T-cell (primary cell): ENCODE measurements around the gene DHCR24. TPM values are rescaled to one million over a fixed set of nuclear protein-coding genes. Genes with fewer than 3 reads are reported as not detected.
"Not testable (repeated sequence)": the region's sequence is repeated elsewhere in the genome, so short reads cannot be mapped to it uniquely, and the experiment has no call there.

Experiments used
- ATAC-seq, 4 experiments: fragments of 200-7000 bp in 3 of 4; fragments of 150-1000 bp in 1 of 4; cut with Tn5 transposase; replicated peaks in 1 of 4; 1 replicate in 3 of 4; 2 replicates in 1 of 4; pipeline ENCODE4 v1.10.0; 2021; ENCODE audit warnings: moderate library complexity in 3 of 4, mild to moderate bottlenecking in 2 of 4, moderate number of reproducible peaks in 1 of 4
- CTCF ChIA-PET, 2 donors: fragments of 300-600 bp; sonication (Branson Sonifier 250); formaldehyde crosslinking; loops; one replicate each; lab custom pipeline; 2022; ENCODE audit warnings: antibody characterized with exemption in 2 of 2; lab: Charles Lee
- POLR2A ChIA-PET, 2 donors: fragments of 300-600 bp; sonication (Branson Sonifier 250); formaldehyde crosslinking; loops; one replicate each; lab custom pipeline; 2022; ENCODE audit warnings: antibody characterized with exemption in 2 of 2; lab: Charles Lee
- DNase-seq, 35 experiments: peaks; one replicate each; pipeline versions ENCODE4 v3.0.0 to v3.0.0-alpha.2; 2013 to 2023
- H3K27ac ChIP-seq: one replicate; pipeline ENCODE4 v1.5.1; 2013; ENCODE audit warnings: low read length
- H3K27me3 ChIP-seq, 2 experiments: replicated peaks in 1 of 2; 1 replicate in 1 of 2; 2 replicates in 1 of 2; pipeline versions ENCODE4 v1.6.1 to v1.7.0; 2013; ENCODE audit warnings: low read length in 1 of 2, mixed read lengths in 1 of 2; ENCODE audit not compliant: control insufficient read depth in 2 of 2, insufficient read depth in 2 of 2; ENCODE audit errors: extremely low read depth in 1 of 2
- H3K36me3 ChIP-seq, 2 donors: 1 replicate in 1 of 2; 2 replicates in 1 of 2; pipeline versions ENCODE4 v1.6.1 to v1.7.0; 2013; ENCODE audit warnings: low read length in 1 of 2; ENCODE audit not compliant: control insufficient read depth in 2 of 2, insufficient read depth in 1 of 2; ENCODE audit errors: extremely low read depth in 1 of 2
- H3K4me1 ChIP-seq, 2 experiments: 1 replicate in 1 of 2; 2 replicates in 1 of 2; pipeline versions ENCODE4 v1.6.1 to v1.7.0; 2013; ENCODE audit warnings: low read length in 2 of 2, mixed read lengths in 1 of 2; ENCODE audit not compliant: insufficient read depth in 2 of 2, control insufficient read depth in 1 of 2; ENCODE audit errors: extremely low read depth in 1 of 2
- H3K4me3 ChIP-seq, 2 donors: 1 replicate in 1 of 2; 2 replicates in 1 of 2; pipeline versions ENCODE4 v1.5.1 to v1.7.0; 2013; ENCODE audit warnings: mild to moderate bottlenecking in 2 of 2, low read length in 1 of 2, moderate library complexity in 1 of 2; ENCODE audit not compliant: control insufficient read depth in 1 of 2; ENCODE audit errors: extremely low read depth in 1 of 2
- H3K9me3 ChIP-seq: 2 replicates; pipeline ENCODE4 v1.7.0; 2013
- H3K27ac Mint-ChIP-seq, 2 donors: one replicate each; pipeline ENCODE4 v1.8.0; 2020 to 2021; ENCODE audit warnings: mild to moderate bottlenecking in 2 of 2, mixed read lengths in 2 of 2
- H3K27me3 Mint-ChIP-seq, 2 donors: one replicate each; pipeline ENCODE4 v1.8.0; 2021 to 2022; ENCODE audit warnings: mixed read lengths in 2 of 2
- H3K36me3 Mint-ChIP-seq: one replicate; pipeline ENCODE4 v1.8.0; 2021; ENCODE audit warnings: mixed read lengths
- H3K4me1 Mint-ChIP-seq, 3 donors: one replicate each; pipeline ENCODE4 v1.8.0; 2020 to 2022; ENCODE audit warnings: mixed read lengths in 3 of 3, mild to moderate bottlenecking in 1 of 3
- H3K4me3 Mint-ChIP-seq, 3 donors: one replicate each; pipeline ENCODE4 v1.8.0; 2020 to 2022; ENCODE audit warnings: mild to moderate bottlenecking in 3 of 3, mixed read lengths in 3 of 3, moderate library complexity in 3 of 3
- H3K9me3 Mint-ChIP-seq, 3 donors: one replicate each; pipeline ENCODE4 v1.8.0; 2020 to 2022; ENCODE audit warnings: mixed read lengths in 3 of 3
- WGBS: methylation state at CpG from one replicate; pipeline ENCODE4 v1.1.5; 2013; ENCODE audit warnings: missing lambda C conversion rate; ENCODE audit not compliant: insufficient coverage; 5-methylcytosine and 5-hydroxymethylcytosine counted together
- total RNA-seq, 35 experiments: library from RNA in 6 of 35; stranded (reverse) in 6 of 35; fragments of 120-200 nt in 1 of 35; gene quantifications; one replicate each; pipeline versions ENCODE4 v1.2.1 to v1.2.4 and lab custom pipeline; 2013 to 2026

Gene DHCR24
- total RNA-seq, 5 donors from 2014 or later (not counting 1 experiment from before 2014, with no cell fraction given) = 4.5 to 19.9 (median 10.7) TPM

DNA sequence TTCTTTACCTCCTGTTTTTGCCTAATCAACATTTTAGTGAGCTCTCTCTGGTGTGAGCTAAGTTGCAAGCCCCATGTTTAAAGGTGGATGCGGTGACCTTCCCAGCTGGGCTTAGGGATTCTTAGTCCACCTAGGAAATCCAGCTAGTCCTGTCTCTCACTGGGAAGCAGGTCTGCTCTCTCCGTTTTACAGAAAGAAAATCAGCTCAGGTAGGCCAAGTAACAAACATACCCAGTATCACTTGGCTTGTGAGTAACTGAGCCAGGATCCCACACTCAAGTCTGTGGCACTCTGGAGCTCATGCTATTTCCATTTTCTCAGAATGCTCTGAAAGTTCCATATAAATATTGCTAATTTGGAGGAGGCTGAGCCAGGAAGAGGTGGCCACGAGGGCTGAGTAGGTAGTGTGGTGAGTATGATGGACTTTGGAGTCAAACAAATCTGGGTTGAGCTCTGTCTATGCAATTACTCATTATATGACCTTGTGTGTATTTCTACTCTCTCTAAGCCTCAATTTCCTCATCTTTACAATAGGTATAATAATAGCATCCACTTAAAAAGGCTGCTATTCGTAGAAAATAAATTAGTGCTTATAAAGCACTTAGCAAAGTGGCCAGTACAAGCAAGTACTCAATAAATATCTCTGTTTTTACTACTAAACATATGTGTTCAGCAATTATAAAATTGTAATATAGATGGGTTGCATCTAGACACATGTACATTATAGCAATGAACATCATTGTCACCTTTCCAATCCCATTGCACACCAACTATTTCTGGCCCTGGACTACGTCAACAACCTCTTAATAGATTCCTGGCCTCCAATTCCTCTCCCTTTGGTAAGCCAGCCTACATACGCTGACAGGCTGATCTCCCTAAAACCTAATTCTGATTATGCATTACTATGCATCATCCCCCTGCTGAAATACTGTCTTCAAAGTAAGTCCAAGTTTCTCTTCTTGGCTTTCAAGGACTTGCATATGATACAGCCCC, 32.7 kb upstream of the DHCR24 start:
- POLR2A ChIA-PET = interaction anchor here in 1 of 2 donors (0.6 kb wide), 1 partner anchor 191 kb away, joined by 3 read pairs; no protein-coding TSS in a partner anchor
- Histone ChIP-seq H3K27ac (no peak overlapping the region), H3K9me3 (no peaks in the 10 kb centered on the region), H3K27me3 (peaks cover 0 to 4% of the 10 kb centered on the region in 2 experiments), H3K4me3 (no peak overlapping the region), H3K4me1 (no peaks in the 10 kb centered on the region), H3K36me3 (no peaks in the 10 kb centered on the region)
- WGBS = 68% methylated on average over 3 of the region's 6 CpGs
- ATAC-seq (no peak), DNase-seq (no peak)
- CTCF ChIA-PET = no interaction called here
- no peak overlapping the region for H3K4me3 Mint-ChIP-seq
- no peaks in the 10 kb centered on the region for H3K36me3 Mint-ChIP-seq
- no peak overlapping the region for H3K27ac Mint-ChIP-seq
- H3K4me1 Mint-ChIP-seq = no peaks in the 10 kb centered on the region
- H3K9me3 Mint-ChIP-seq = peaks cover 0 to 3% (median 0%) of the 10 kb centered on the region in 3 donors
- peaks cover 11 to 12% of the 10 kb centered on the region in 2 donors for H3K27me3 Mint-ChIP-seq

DNA sequence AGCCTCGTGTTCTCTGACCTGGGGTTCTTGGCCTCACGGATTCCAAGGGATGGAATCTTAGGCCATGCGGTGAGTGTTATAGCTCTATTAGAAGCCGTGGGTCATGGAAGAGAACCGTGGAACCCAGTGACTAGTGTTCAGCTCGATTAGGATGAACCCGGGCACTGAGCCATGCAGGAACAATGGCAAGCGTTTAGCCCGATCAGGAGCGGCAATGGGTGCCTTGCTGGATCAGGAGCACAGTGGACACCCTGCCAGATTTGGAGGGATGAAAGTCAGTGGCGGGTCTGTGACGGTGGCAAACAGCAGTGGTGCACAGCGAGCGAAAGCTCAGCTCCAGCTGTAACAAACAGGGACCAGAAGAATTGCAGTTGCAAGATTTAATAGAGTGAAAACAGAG, 24.1 kb upstream of the DHCR24 start:
- DNase-seq, H3K36me3 Mint-ChIP-seq, ATAC-seq, H3K27ac Mint-ChIP-seq, H3K27me3 Mint-ChIP-seq, H3K4me3 Mint-ChIP-seq, H3K4me1 Mint-ChIP-seq, H3K9me3 ChIP-seq, H3K36me3 ChIP-seq, H3K4me3 ChIP-seq, POLR2A ChIA-PET, H3K9me3 Mint-ChIP-seq, CTCF ChIA-PET, H3K27ac ChIP-seq, H3K27me3 ChIP-seq, H3K4me1 ChIP-seq: not testable (repeated sequence)
- 75% methylated on average over 10 of the region's 14 CpGs for WGBS

DNA sequence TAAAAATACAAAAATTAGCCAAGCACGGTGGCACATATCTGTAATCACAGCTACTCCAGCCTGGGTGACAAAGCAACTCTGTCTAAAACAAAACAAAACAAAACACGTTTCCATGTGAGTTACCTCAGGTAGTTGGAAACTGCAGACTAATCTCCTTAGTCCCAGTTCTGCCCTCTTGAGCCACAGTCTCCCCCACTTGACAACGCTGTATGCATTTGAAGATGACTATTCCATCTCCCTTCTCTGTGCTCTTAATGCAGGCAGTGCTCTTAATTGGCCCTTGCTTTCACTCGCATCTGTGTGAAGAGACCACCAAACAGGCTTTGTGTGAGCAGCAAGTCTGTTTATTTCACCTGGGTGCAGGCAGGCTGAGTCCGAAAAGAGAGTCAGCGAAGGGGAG, 19.6 kb upstream of the DHCR24 start:
- ATAC-seq = no peak
- H3K36me3 ChIP-seq = no peaks in the 10 kb centered on the region
- no peak overlapping the region for H3K27ac ChIP-seq
- Mint-ChIP-seq H3K4me1 (no peaks in the 10 kb centered on the region), H3K9me3 (no peaks in the 10 kb centered on the region), H3K27ac (no peak overlapping the region), H3K27me3 (peaks cover 16 to 17% of the 10 kb centered on the region in 2 donors), H3K36me3 (no peaks in the 10 kb centered on the region), H3K4me3 (no peak overlapping the region)
- DNase-seq = no peak
- no peak overlapping the region for H3K4me3 ChIP-seq
- H3K4me1 ChIP-seq = no peaks in the 10 kb centered on the region
- ChIA-PET POLR2A (no interaction called here), CTCF (no interaction called here)
- H3K9me3 ChIP-seq = no peaks in the 10 kb centered on the region
- WGBS = 86% methylated on average over 5 of the region's 6 CpGs
- peaks cover 0 to 2% of the 10 kb centered on the region in 2 experiments for H3K27me3 ChIP-seq

DNA sequence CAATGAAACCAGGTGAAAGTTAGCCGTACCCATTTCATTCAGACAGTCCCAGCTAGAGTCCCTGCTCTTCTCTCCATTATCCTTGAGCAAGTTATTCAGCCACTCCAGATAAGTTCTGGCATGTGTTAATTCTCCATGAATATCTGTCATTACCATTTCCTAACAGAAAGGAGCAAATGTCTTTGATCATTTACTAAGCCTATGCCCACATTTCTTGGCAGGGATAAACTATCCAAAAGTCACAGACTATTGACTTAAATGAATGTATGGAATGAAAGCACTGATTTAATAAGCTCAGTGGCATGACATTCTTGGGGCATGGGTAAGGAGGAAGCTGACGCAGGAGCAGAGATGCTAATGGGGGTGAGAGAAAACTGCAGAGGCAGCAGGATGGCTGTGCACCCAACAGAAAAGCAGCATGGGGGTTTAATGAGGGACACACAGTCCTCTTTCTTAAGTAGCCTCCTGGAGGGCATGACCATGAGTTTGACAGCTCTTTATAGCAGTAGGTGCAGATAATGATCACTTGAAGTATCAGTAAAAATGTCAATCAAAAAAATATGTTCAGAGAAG, 17.6 kb upstream of the DHCR24 start:
- no peaks in the 10 kb centered on the region for H3K9me3 ChIP-seq
- peaks cover 0 to 2% of the 10 kb centered on the region in 2 experiments for H3K27me3 ChIP-seq
- ChIA-PET CTCF (interaction anchor here in 1 of 2 donors (0.7 kb wide), 1 partner anchor 349 kb away, joined by 3 read pairs; no protein-coding TSS in a partner anchor), POLR2A (interaction anchor here in 1 of 2 donors (0.6 kb wide), 1 partner anchor 180 kb away, joined by 5 read pairs; no protein-coding TSS in a partner anchor)
- DNase-seq (no peak), ATAC-seq (no peak)
- H3K4me1 ChIP-seq = no peaks in the 10 kb centered on the region
- H3K27ac ChIP-seq = no peak overlapping the region
- Mint-ChIP-seq H3K4me3 (no peak overlapping the region), H3K9me3 (no peaks in the 10 kb centered on the region), H3K27ac (no peak overlapping the region), H3K27me3 (peaks cover 21 to 22% of the 10 kb centered on the region in 2 donors), H3K4me1 (no peaks in the 10 kb centered on the region), H3K36me3 (no peaks in the 10 kb centered on the region)
- 66% methylated on average over 2 of the region's 2 CpGs for WGBS
- no peaks in the 10 kb centered on the region for H3K36me3 ChIP-seq
- no peak overlapping the region for H3K4me3 ChIP-seq

DNA sequence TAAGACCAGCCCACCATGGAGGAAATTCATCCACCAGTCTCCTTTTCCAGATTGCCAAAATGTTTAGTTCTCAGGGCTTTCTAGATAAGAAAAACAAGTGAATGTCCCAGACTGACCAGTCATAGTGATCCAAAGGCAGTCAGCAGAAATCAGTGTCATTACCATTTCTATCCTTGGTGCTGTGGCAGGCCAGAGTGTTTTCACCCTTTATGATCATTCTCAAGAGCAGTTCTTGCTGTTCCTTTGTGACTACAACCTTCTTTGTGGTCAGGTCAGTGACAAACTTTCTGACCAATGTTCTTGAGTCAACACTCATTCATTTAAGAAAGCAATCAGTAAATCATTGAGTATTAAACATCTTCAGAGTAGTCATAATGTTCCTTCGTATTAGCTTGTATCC, 7.3 kb upstream of the DHCR24 start:
- Histone ChIP-seq H3K4me3 (no peak overlapping the region), H3K9me3 (no peaks in the 10 kb centered on the region), H3K27ac (no peak overlapping the region), H3K36me3 (no peaks in the 10 kb centered on the region), H3K27me3 (no peaks in the 10 kb centered on the region), H3K4me1 (no peaks in the 10 kb centered on the region)
- POLR2A ChIA-PET = interaction anchor here in 1 of 2 donors (0.6 kb wide), 1 partner anchor 1121 kb away, joined by 4 read pairs; no protein-coding TSS in a partner anchor
- no peaks in the 10 kb centered on the region for H3K4me1 Mint-ChIP-seq
- H3K4me3 Mint-ChIP-seq = no peak overlapping the region
- H3K36me3 Mint-ChIP-seq = no peaks in the 10 kb centered on the region
- ATAC-seq (no peak), DNase-seq (no peak)
- peaks cover 0 to 8% of the 10 kb centered on the region in 2 donors for H3K27me3 Mint-ChIP-seq
- H3K27ac Mint-ChIP-seq = no peak overlapping the region
- CTCF ChIA-PET = no interaction called here
- no peaks in the 10 kb centered on the region for H3K9me3 Mint-ChIP-seq
- WGBS = no CpG with 5 or more reads among the region's 1 CpG

DNA sequence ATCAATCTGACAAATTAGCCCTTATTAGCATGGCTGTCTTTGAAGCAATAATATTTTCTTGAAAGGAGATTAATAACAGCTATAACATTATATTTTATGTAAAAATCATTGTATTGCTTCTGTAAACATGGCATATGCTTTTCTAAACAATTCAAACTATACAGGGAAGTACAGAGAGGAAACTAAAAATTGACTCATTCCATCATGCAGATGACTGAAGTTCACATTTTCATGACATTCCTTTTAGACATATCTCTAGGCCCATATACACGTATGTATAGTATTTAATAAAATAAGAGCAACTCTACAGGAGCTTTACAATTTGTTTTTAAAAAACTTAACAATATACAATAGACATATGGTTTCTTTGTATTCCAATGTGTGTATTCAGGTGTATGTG, 5.6 kb upstream of the DHCR24 start:
- CTCF ChIA-PET = no interaction called here
- H3K9me3 ChIP-seq = no peaks in the 10 kb centered on the region

More for the DNA sequence above, 5.6 kb upstream of the DHCR24 start:
- POLR2A ChIA-PET = no interaction called here
- Mint-ChIP-seq H3K9me3 (no peaks in the 10 kb centered on the region), H3K36me3 (no peaks in the 10 kb centered on the region), H3K4me3 (no peak overlapping the region), H3K27me3 (peaks cover 5 to 12% of the 10 kb centered on the region in 2 donors), H3K27ac (no peak overlapping the region), H3K4me1 (peaks cover 0 to 6% (median 1%) of the 10 kb centered on the region in 3 donors)
- DNase-seq (no peak), ATAC-seq (no peak)
- WGBS = no CpG with 5 or more reads among the region's 1 CpG
- no peak overlapping the region for H3K4me3 ChIP-seq
- H3K36me3 ChIP-seq = no peaks in the 10 kb centered on the region
- no peak overlapping the region for H3K27ac ChIP-seq
- peaks cover 4 to 6% of the 10 kb centered on the region in 2 experiments for H3K27me3 ChIP-seq
- peaks cover 0 to 3% of the 10 kb centered on the region in 2 experiments for H3K4me1 ChIP-seq
